SK-N-SH (cell line): ENCODE data around the gene RNF212. TPM values are rescaled to one million over a fixed set of nuclear protein-coding genes. Genes with fewer than 3 reads are reported as not detected.

ENCODE experiments used
- CTCF ChIA-PET: fragments of 300-600, 350-600 bp; formaldehyde crosslinking; extraction: SDS; loops from one replicate; lab custom pipeline; 2021; lab: Yijun Ruan, JAX
- POLR2A ChIA-PET: fragments of 350-600 bp; sonication (Branson Sonifier 250); formaldehyde crosslinking; extraction: SDS; loops from one replicate; lab custom pipeline; 2020; ENCODE audit warnings: antibody characterized with exemption, inconsistent platforms; lab: Yijun Ruan, JAX
- DNase-seq: peaks from one replicate; pipeline ENCODE4 v3.0.0; 2012
- H2AFZ ChIP-seq: fragments of 200-600 bp; sonication (generic); 2 replicates; pipeline ENCODE4 v1.8.1; 2016; ENCODE audit warnings: antibody characterized with exemption, mild to moderate bottlenecking, low read depth
- H3F3A ChIP-seq: fragments of 200-600 bp; sonication (generic); replicated peaks from 2 replicates; pipeline ENCODE3; 2016; ENCODE audit warnings: antibody characterized with exemption, mild to moderate bottlenecking; ENCODE audit not compliant: insufficient read depth
- H3K27ac ChIP-seq, 2 experiments: fragments of 200-500 bp in 1 of 2; fragments of 200-600 bp in 1 of 2; sonication (Bioruptor generic) in 1 of 2; sonication (generic), shearing (Covaris generic) in 1 of 2; 2 replicates each; pipeline versions ENCODE4 v1.5.1 to v1.6.1; 2014 to 2016; ENCODE audit warnings: low read depth in 2 of 2, inconsistent platforms in 1 of 2, low read length in 1 of 2, mild to moderate bottlenecking in 1 of 2, mixed read lengths in 1 of 2
- H3K27me3 ChIP-seq: fragments of 200-600 bp; sonication (generic), shearing (Covaris generic); 2 replicates; pipeline ENCODE4 v1.6.1; 2016; ENCODE audit warnings: mixed run types; ENCODE audit not compliant: insufficient read depth
- H3K36me3 ChIP-seq, 2 experiments: fragments of 200-500 bp in 1 of 2; fragments of 200-600 bp in 1 of 2; sonication (Bioruptor generic) in 1 of 2; sonication (generic) in 1 of 2; replicated peaks in 1 of 2; 2 replicates each; pipeline versions ENCODE3 to v1.5.1; 2014 to 2016; ENCODE audit warnings: low read length in 1 of 2, mild to moderate bottlenecking in 1 of 2; ENCODE audit not compliant: insufficient read depth in 2 of 2, control insufficient read depth in 1 of 2
- H3K4me1 ChIP-seq, 2 experiments: fragments of 200-500 bp in 1 of 2; fragments of 200-600 bp in 1 of 2; sonication (Bioruptor generic) in 1 of 2; sonication (generic), shearing (Covaris generic) in 1 of 2; 2 replicates each; pipeline versions ENCODE4 v1.5.1 to v1.6.1; 2014 to 2016; ENCODE audit warnings: low read depth in 1 of 2, low read length in 1 of 2, mixed run types in 1 of 2; ENCODE audit not compliant: insufficient read depth in 2 of 2, control insufficient read depth in 1 of 2
- H3K4me2 ChIP-seq: fragments of 200-600 bp; sonication (generic), shearing (Covaris generic); 2 replicates; pipeline ENCODE4 v1.6.1; 2017; ENCODE audit warnings: mixed run types
- H3K4me3 ChIP-seq, 2 experiments: fragments of 200-500 bp in 1 of 2; fragments of 200-600 bp in 1 of 2; sonication (Bioruptor generic) in 1 of 2; sonication (generic), shearing (Covaris generic) in 1 of 2; 2 replicates each; pipeline versions ENCODE4 v1.5.1 to v1.8.1; 2014 to 2016; ENCODE audit warnings: low read depth in 2 of 2, inconsistent platforms in 1 of 2, low read length in 1 of 2, mild to moderate bottlenecking in 1 of 2, mixed read lengths in 1 of 2, moderate library complexity in 1 of 2
- H3K79me2 ChIP-seq: fragments of 200-600 bp; sonication (generic); 2 replicates; pipeline ENCODE4 v1.8.1; 2017; ENCODE audit warnings: mild to moderate bottlenecking; ENCODE audit not compliant: insufficient read depth
- H3K9ac ChIP-seq: fragments of 200-600 bp; sonication (generic); 2 replicates; pipeline ENCODE4 v1.6.1; 2017; ENCODE audit warnings: mixed run types
- H3K9me2 ChIP-seq: fragments of 200-600 bp; sonication (generic); 2 replicates; pipeline ENCODE4 v1.6.1; 2017; ENCODE audit warnings: mixed run types
- H3K9me3 ChIP-seq: fragments of 200-600 bp; sonication (generic); 2 replicates; pipeline ENCODE4 v1.6.1; 2017; ENCODE audit warnings: mixed run types, mild to moderate bottlenecking, moderate library complexity
- H4K20me1 ChIP-seq: fragments of 200-600 bp; sonication (generic); 2 replicates; pipeline ENCODE4 v1.6.1; 2017; ENCODE audit warnings: mild to moderate bottlenecking, mixed run types; ENCODE audit not compliant: insufficient read depth
- EZH2phosphoT487 ChIP-seq: fragments of 200-600 bp; sonication (generic); IDR thresholded peaks from 2 replicates; pipeline ENCODE4 v1.6.1; 2017; ENCODE audit warnings: low read depth, mixed run types, mild to moderate bottlenecking, antibody characterized with exemption, moderate library complexity, borderline replicate concordance
- REST ChIP-seq: IDR thresholded peaks from 2 replicates; pipeline ENCODE4 v1.6.1; 2012; ENCODE audit warnings: mild to moderate bottlenecking, low read depth, low read length, moderate library complexity
- ZBTB33 ChIP-seq: IDR thresholded peaks from 2 replicates; pipeline ENCODE4 v1.4.0; 2012; ENCODE audit warnings: low read depth, borderline replicate concordance
- WGBS: methylation state at CpG from one replicate; pipeline ENCODE4 v1.1.6; 2017; ENCODE audit warnings: low lambda C conversion rate; 5-methylcytosine and 5-hydroxymethylcytosine counted together
- polyA plus RNA-seq, 3 experiments: library from polyadenylated mRNA; depleted of rRNA; stranded (reverse); fragments of >200 nt; gene quantifications; 2 replicates each; pipeline ENCODE4 v1.2.3, GENCODE V29; 2012

Gene RNF212
- polyA plus RNA-seq, 1 of the 3 experiments (the other 2 are of a cell fraction): 7.0 TPM

GRCh38 chr4:1077711-1078477 is 35.5 kb downstream of the RNF212 start (continued):
- TF ChIP-seq REST (no peak), ZBTB33 (no peak)

- peaks cover 47% of the 10 kb centered on the region for H3K27me3 ChIP-seq
- H4K20me1 ChIP-seq: no peaks in the 10 kb centered on the region
- CTCF ChIA-PET: interaction anchor here (1.0 kb wide), 1 partner anchor 18 kb away, joined by 4 read pairs; no protein-coding TSS in a partner anchor
Measured at GRCh38 chr4:1075809-1076699, 37.3 kb downstream of the RNF212 start.

More at GRCh38 chr4:1075809-1076699, 37.3 kb downstream of the RNF212 start:
- Histone ChIP-seq H3K4me2 (no peak overlapping the region), H3K27ac (no peak overlapping the region), H3K36me3 (no peaks in the 10 kb centered on the region), H3K9me2 (no peaks in the 10 kb centered on the region), H3K9me3 (peaks cover 6% of the 10 kb centered on the region; the same call in 1 of the 2 replicates), H3K9ac (no peak overlapping the region), H3K4me3 (no peak overlapping the region), H3K79me2 (no peaks in the 10 kb centered on the region), H3F3A (peaks cover 6% of the 10 kb centered on the region), H3K4me1 (no peaks in the 10 kb centered on the region), H2AFZ (no peak overlapping the region)
- POLR2A ChIA-PET: no interaction called here
- WGBS: 46% methylated on average over 9 of the region's 11 CpGs
- DNase-seq: no peak
- TF ChIP-seq ZBTB33: no peak
- TF ChIP-seq EZH2phosphoT487: no peak
